OCI-LY7 (cell line): ENCODE measurements around the gene PRKG1.

Experiments
- CTCF ChIP-seq: fragments of 200-600 bp; sonication (generic); conservative IDR thresholded peaks from 2 replicates; pipeline ENCODE4 v1.5.1; 2014; ENCODE audit warnings: mild to moderate bottlenecking, antibody characterized with exemption, low read length, moderate library complexity, mixed read lengths
- EZH2phosphoT487 ChIP-seq: fragments of 200-600 bp; sonication (generic); IDR thresholded peaks from 2 replicates; pipeline ENCODE4 v1.6.1; 2018; ENCODE audit warnings: low read depth, borderline replicate concordance, mild to moderate bottlenecking, mixed run types, antibody characterized with exemption, low read length, moderate library complexity, mixed read lengths

- no peak for TF ChIP-seq CTCF
- TF ChIP-seq EZH2phosphoT487: no peak
These were observed 912.2 kb downstream of the PRKG1 start for GRCh38 chr10:51986516-51986915.
